ENCODE data around the gene EIF3D. TPM values are rescaled to one million over a fixed set of nuclear protein-coding genes. Genes with fewer than 3 reads are reported as not detected.

The EIF3D gene
- total and polyA plus RNA-seq, 2 of the 13 experiments (the other 11 are each of a cell fraction or from before 2014, with no cell fraction given) = 118 to 274 TPM

DNA sequence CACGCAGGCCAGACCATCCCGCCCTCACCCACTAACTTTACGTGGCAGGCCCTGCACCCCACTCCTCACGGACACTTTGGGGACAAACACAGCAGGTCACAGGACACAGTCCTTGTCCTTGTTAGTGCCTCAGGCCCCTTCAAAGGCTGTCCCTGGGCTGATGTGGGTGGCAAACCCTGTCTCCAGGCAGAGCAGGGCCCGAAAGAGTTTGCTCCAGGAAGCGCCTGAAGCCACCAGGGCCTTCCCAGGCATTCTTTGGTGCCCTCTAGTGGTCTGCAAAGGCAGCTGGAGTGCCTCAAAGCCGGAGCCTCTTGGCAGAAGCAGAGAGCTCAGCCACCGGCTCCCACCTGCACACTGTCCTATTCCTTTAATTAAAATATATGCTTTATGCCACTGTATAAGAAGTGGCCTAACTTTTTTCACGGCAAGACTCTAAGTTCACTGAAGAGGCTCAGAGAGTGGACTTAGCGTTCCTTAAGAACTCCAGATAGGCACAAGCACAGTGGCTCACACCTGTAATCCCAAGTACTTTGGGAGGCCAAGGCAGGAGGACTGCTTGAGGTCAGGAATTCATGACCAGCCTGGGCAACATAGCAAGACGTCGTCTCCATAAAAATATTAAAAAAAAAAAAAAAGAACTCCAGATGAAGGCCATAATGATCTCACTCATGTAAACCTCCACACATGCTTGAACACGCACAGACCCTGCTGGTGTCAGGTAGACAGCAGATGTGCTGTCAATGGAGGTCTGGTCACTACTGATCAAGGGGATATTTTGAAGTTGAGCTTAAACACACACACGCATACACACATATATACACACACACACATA is 58.6 kb downstream of the EIF3D start (continued):
- TF ChIP-seq, protein P1, sequence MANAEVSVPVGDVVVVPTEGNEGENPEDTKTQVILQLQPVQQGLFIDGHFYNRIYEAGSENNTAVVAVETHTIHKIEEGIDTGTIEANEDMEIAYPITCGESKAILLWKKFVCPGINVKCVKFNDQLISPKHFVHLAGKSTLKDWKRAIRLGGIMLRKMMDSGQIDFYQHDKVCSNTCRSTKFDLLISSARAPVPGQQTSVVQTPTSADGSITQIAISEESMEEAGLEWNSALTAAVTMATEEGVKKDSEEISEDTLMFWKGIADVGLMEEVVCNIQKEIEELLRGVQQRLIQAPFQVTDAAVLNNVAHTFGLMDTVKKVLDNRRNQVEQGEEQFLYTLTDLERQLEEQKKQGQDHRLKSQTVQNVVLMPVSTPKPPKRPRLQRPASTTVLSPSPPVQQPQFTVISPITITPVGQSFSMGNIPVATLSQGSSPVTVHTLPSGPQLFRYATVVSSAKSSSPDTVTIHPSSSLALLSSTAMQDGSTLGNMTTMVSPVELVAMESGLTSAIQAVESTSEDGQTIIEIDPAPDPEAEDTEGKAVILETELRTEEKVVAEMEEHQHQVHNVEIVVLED (CRISPR knock-in tag; IDR thresholded peaks at IDR 0.05; ENCODE audit: borderline replicate concordance) = no peak
- TF ChIP-seq ZNF33B (CRISPR knock-in tag; IDR thresholded peaks at IDR 0.05) (no peak), NR2F6 (IDR thresholded peaks at IDR 0.05) (no peak), NR2F6 (CRISPR knock-in tag; IDR thresholded peaks at IDR 0.05) (peak; percentile 33; the same call in 1 of the 2 replicates), KDM4B (CRISPR knock-in tag; IDR thresholded peaks at IDR 0.05) (peak; percentile 80; the same call in 1 of the 2 replicates), STAG1 (CRISPR knock-in tag; IDR thresholded peaks at IDR 0.05) (peak; percentile 99), RCOR2 (CRISPR knock-in tag; IDR thresholded peaks at IDR 0.05) (no peak), ZNF615 (CRISPR knock-in tag; IDR thresholded peaks at IDR 0.05; ENCODE audit: borderline replicate concordance) (no peak), ELF1 (CRISPR knock-in tag; IDR thresholded peaks at IDR 0.05) (peak; percentile 74), LCORL (IDR thresholded peaks at IDR 0.05) (no peak), LCORL (CRISPR knock-in tag; IDR thresholded peaks at IDR 0.05) (peak; percentile 54; the same call in 1 of the 2 replicates), ZNF768 (CRISPR knock-in tag; IDR thresholded peaks at IDR 0.05) (0 out of 2 replicates have a peak, but pooled peaks have one; percentile 36), SOX6 (IDR thresholded peaks at IDR 0.05) (no peak), SOX6 (CRISPR knock-in tag; IDR thresholded peaks at IDR 0.05) (0 out of 2 replicates have a peak, but pooled peaks have one; percentile 32), TGIF2 (CRISPR knock-in tag; IDR thresholded peaks at IDR 0.05) (0 out of 2 replicates have a peak, but pooled peaks have one; percentile 44)
- TF ChIP-seq, protein P2, sequence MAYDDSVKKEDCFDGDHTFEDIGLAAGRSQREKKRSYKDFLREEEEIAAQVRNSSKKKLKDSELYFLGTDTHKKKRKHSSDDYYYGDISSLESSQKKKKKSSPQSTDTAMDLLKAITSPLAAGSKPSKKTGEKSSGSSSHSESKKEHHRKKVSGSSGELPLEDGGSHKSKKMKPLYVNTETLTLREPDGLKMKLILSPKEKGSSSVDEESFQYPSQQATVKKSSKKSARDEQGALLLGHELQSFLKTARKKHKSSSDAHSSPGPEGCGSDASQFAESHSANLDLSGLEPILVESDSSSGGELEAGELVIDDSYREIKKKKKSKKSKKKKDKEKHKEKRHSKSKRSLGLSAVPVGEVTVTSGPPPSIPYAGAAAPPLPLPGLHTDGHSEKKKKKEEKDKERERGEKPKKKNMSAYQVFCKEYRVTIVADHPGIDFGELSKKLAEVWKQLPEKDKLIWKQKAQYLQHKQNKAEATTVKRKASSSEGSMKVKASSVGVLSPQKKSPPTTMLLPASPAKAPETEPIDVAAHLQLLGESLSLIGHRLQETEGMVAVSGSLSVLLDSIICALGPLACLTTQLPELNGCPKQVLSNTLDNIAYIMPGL (CRISPR knock-in tag; IDR thresholded peaks at IDR 0.05; ENCODE audit: borderline replicate concordance in 1 of 2, low read depth in 1 of 2) = peak in 1 of 2 experiments; percentile 49; a peak in 1 of 4 replicates
- TF ChIP-seq, protein P3, sequence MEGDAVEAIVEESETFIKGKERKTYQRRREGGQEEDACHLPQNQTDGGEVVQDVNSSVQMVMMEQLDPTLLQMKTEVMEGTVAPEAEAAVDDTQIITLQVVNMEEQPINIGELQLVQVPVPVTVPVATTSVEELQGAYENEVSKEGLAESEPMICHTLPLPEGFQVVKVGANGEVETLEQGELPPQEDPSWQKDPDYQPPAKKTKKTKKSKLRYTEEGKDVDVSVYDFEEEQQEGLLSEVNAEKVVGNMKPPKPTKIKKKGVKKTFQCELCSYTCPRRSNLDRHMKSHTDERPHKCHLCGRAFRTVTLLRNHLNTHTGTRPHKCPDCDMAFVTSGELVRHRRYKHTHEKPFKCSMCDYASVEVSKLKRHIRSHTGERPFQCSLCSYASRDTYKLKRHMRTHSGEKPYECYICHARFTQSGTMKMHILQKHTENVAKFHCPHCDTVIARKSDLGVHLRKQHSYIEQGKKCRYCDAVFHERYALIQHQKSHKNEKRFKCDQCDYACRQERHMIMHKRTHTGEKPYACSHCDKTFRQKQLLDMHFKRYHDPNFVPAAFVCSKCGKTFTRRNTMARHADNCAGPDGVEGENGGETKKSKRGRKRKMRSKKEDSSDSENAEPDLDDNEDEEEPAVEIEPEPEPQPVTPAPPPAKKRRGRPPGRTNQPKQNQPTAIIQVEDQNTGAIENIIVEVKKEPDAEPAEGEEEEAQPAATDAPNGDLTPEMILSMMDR (CRISPR knock-in tag; IDR thresholded peaks at IDR 0.05) = peak; percentile 96
